ENCODE data around the gene MEGF8. TPM values are rescaled to one million over a fixed set of nuclear protein-coding genes. Genes with fewer than 3 reads are reported as not detected.

Gene MEGF8
- total and polyA plus RNA-seq, 2 of the 8 experiments (the other 6 are each of a cell fraction or from before 2014, with no cell fraction given) = 13.0 to 23.7 TPM

- TF ChIP-seq CHD7 (IDR thresholded peaks at IDR 0.05; ENCODE audit: insufficient replicate concordance, low read length) (no peak), NRF1 (IDR thresholded peaks at IDR 0.05; ENCODE audit: low read depth, low read length) (no peak)
These were observed 35.8 kb upstream of the MEGF8 start (continued) for GRCh38 chr19:42289556-42290041.
